ENCODE results near the gene CSAD.

DNA sequence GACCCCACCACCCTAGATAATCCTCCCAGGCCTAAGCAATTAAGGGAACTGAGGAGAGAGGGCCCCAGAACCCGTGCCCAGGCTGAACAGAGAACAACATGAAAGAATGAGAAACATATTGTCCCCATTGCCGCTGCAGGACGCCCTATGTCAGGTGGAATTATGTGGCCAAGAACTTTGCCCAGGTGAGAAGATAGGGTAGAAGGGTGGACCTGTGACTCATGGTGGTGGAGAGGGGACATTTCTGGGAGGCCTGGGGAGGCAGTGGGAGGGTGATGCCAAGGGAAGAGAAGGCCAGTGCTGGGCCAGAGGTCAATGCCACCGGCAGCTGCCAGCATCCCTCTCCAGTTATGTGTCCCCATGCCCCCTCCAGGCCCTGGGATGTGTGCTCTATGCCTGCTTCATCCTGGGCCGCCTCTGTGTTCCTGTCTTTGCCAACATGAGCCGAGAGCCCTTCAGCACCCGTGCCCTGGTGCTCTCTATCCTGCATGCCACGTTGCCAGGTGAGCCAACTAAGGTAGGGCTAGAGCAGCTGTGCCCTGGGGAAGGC, 61.9 kb downstream of the CSAD start:
- TF ChIP-seq, protein P1, sequence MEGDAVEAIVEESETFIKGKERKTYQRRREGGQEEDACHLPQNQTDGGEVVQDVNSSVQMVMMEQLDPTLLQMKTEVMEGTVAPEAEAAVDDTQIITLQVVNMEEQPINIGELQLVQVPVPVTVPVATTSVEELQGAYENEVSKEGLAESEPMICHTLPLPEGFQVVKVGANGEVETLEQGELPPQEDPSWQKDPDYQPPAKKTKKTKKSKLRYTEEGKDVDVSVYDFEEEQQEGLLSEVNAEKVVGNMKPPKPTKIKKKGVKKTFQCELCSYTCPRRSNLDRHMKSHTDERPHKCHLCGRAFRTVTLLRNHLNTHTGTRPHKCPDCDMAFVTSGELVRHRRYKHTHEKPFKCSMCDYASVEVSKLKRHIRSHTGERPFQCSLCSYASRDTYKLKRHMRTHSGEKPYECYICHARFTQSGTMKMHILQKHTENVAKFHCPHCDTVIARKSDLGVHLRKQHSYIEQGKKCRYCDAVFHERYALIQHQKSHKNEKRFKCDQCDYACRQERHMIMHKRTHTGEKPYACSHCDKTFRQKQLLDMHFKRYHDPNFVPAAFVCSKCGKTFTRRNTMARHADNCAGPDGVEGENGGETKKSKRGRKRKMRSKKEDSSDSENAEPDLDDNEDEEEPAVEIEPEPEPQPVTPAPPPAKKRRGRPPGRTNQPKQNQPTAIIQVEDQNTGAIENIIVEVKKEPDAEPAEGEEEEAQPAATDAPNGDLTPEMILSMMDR (conservative IDR thresholded peaks at IDR 0.05; ENCODE audit: low read length) = no peak
- TF ChIP-seq EZH2phosphoT487 (IDR thresholded peaks at IDR 0.05; ENCODE audit: borderline replicate concordance, low read depth, low read length) = no peak

All from OCI-LY7 (cell line).